Upper lobe of right lung (tissue), 1 donor: ENCODE results near the gene ARHGAP6. TPM values are rescaled to one million over a fixed set of nuclear protein-coding genes. Genes with fewer than 3 reads are reported as not detected.
A peak's percentile ranks its signal among the peaks of the same experiment; 100 is the strongest.

Source experiments
- ATAC-seq: fragments of 200-7000 bp; cut with Tn5 transposase; one replicate; pipeline ENCODE4 v1.9.1; 2020; ENCODE audit warnings: mild to moderate bottlenecking, moderate library complexity
- DNase-seq: peaks from one replicate; pipeline ENCODE4 v3.0.0-alpha.2; 2020
- H3K27ac ChIP-seq: fragments of 200-600 bp; one replicate; pipeline ENCODE4 v1.8.0; 2022
- H3K27me3 ChIP-seq: fragments of 200-600 bp; one replicate; pipeline ENCODE4 v1.8.0; 2022; ENCODE audit warnings: mild to moderate bottlenecking
- H3K36me3 ChIP-seq: fragments of 200-600 bp; one replicate; pipeline ENCODE4 v1.8.0; 2022
- H3K4me1 ChIP-seq: fragments of 200-600 bp; one replicate; pipeline ENCODE4 v1.8.0; 2022
- H3K4me3 ChIP-seq: fragments of 200-600 bp; one replicate; pipeline ENCODE4 v1.8.0; 2022; ENCODE audit warnings: mild to moderate bottlenecking
- H3K9me3 ChIP-seq: fragments of 200-600 bp; one replicate; pipeline ENCODE4 v1.8.0; 2022
- intact Hi-C: fragments of 100-400 bp; cut with DNase I; formaldehyde crosslinking; loops from one replicate; pipeline ENCODE4 v1.11.0; 2022
- total RNA-seq: library from RNA; stranded (reverse); fragmentation: NEBNext Ultra II Directional; extraction: Animal tissue kit (Norgen Biotek cat#: 25700); gene quantifications from one replicate; pipeline ENCODE4 v1.2.1, GENCODE V29; 2021
- TF ChIP-seq, protein P1 (sequence below): fragments of 200-600 bp; IDR thresholded peaks from one replicate; pipeline ENCODE4 v1.8.0; 2022; ENCODE audit warnings: antibody characterized with exemption
- donor health status: DM: no; HTN: yes; CAD: no; lungs with severe emphysema.

ARHGAP6 gene
- total RNA-seq, 1 donor from 2014 or later, result 17.1 TPM

DNA sequence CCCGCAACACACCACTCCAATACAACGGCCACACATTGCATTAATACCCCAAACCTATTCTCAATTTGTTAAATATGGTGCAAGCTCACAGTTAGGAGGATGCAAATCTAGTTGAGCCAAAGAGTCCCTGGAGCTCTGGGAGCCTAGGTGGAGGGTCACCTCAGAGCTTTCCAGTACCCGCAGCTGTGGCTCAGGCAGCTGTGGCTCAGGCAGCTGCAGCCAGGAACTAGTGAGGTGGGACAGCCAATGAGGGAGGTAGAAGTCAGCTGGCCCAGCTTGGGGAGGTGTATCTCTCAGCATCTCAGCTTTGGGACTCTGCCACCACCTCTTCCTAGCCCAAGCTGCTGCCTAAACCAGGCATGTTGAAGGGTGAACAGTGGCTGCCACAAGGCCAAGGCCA, 36.7 kb upstream of the ARHGAP6 start:
- intact Hi-C loops, result no loop called here
- ATAC-seq (no peak), DNase-seq (no peak)

DNA sequence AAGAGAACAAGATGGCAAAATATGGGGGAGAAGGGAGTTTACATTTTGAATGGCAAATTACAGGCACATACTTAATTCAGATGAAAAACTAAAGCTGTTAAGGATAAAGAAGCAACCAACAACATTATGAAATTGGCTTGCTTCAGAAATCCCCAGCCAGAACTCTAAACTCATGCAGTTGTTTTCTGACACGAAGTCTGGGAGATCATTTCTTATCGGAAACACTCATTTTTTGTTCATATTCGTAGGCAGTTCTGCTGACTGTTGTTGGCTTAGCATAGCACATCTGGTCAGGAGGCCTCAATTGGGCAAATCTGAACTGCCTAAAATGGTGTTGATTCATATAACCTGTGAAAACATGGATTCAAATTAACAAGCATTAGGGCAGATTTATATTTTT, 33.0 kb upstream of the ARHGAP6 start:
- Histone ChIP-seq H3K4me3 (no peak overlapping the region), H3K27me3 (no peaks in the 10 kb centered on the region), H3K4me1 (no peaks in the 10 kb centered on the region), H3K27ac (no peak overlapping the region), H3K36me3 (no peaks in the 10 kb centered on the region), H3K9me3 (no peaks in the 10 kb centered on the region)
- ATAC-seq, result no peak
- TF ChIP-seq, protein P1, sequence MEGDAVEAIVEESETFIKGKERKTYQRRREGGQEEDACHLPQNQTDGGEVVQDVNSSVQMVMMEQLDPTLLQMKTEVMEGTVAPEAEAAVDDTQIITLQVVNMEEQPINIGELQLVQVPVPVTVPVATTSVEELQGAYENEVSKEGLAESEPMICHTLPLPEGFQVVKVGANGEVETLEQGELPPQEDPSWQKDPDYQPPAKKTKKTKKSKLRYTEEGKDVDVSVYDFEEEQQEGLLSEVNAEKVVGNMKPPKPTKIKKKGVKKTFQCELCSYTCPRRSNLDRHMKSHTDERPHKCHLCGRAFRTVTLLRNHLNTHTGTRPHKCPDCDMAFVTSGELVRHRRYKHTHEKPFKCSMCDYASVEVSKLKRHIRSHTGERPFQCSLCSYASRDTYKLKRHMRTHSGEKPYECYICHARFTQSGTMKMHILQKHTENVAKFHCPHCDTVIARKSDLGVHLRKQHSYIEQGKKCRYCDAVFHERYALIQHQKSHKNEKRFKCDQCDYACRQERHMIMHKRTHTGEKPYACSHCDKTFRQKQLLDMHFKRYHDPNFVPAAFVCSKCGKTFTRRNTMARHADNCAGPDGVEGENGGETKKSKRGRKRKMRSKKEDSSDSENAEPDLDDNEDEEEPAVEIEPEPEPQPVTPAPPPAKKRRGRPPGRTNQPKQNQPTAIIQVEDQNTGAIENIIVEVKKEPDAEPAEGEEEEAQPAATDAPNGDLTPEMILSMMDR, result no peak
- DNase-seq, result no peak
- intact Hi-C loops, result no loop called here

More for the DNA sequence above, 36.7 kb upstream of the ARHGAP6 start:
- no peak overlapping the region for H3K27ac ChIP-seq
- TF ChIP-seq, protein P1, result no peak
- no peaks in the 10 kb centered on the region for H3K36me3 ChIP-seq
- no peaks in the 10 kb centered on the region for H3K4me1 ChIP-seq
- no peak overlapping the region for H3K4me3 ChIP-seq
- H3K27me3 ChIP-seq, result no peaks in the 10 kb centered on the region
- H3K9me3 ChIP-seq, result no peaks in the 10 kb centered on the region

- ATAC-seq, result no peak
- intact Hi-C loops, result no loop called here
- Histone ChIP-seq H3K9me3 (no peaks in the 10 kb centered on the region), H3K27me3 (no peaks in the 10 kb centered on the region), H3K4me1 (no peaks in the 10 kb centered on the region), H3K36me3 (no peaks in the 10 kb centered on the region), H3K4me3 (no peak overlapping the region), H3K27ac (no peak overlapping the region)
- DNase-seq, result no peak
- TF ChIP-seq, protein P1, result no peak
Observed at GRCh38 chrX:11688201-11688600, 22.5 kb upstream of the ARHGAP6 start.

DNA sequence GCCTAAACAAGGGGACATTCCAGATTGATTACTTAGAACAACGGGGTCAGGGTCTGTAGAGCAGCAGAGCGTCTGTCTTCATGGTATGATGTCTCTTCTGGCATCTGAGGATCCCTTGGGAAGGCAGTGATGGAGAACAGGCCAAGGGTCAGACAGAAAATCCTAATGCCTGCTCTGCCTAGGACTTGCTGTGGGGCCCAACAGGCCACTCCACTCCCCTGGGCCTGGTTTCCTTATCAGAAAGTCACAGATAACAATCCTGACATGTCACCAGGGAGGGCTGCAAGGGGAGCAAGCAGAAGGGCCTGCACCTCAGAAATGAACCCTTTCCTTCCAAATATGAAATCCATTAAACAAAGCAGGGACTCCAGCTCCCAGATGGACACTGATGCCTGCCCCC, 21.4 kb upstream of the ARHGAP6 start:
- TF ChIP-seq, protein P1, result no peak
- H3K9me3 ChIP-seq, result no peaks in the 10 kb centered on the region
- DNase-seq (no peak), ATAC-seq (no peak)
- intact Hi-C loops, result no loop called here
- H3K27me3 ChIP-seq, result no peaks in the 10 kb centered on the region
- no peaks in the 10 kb centered on the region for H3K36me3 ChIP-seq
- H3K4me1 ChIP-seq, result no peaks in the 10 kb centered on the region
- H3K27ac ChIP-seq, result no peak overlapping the region
- H3K4me3 ChIP-seq, result no peak overlapping the region

DNA sequence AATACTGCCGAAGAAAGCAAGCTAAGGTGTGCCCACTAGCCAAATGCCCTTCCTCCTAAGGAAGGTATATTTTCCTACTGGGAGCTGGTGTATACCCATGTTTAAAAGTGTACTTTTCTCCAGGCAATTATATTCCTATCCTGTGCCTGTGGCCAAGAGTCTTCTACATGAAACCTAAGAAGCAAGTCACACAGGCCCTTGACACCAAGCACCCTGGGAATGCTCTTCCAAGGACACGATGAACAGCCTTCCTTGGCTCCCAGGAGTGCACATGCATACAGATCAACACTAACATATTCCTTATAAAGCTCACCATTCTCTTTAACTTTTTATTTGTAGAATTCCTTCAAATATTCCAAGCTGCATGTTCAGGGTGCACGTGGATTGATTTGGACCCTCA, 17.3 kb upstream of the ARHGAP6 start:
- Histone ChIP-seq H3K27ac (no peak overlapping the region), H3K4me3 (no peak overlapping the region), H3K9me3 (no peaks in the 10 kb centered on the region), H3K36me3 (no peaks in the 10 kb centered on the region), H3K27me3 (no peaks in the 10 kb centered on the region), H3K4me1 (no peaks in the 10 kb centered on the region)
- ATAC-seq (no peak), DNase-seq (no peak)
- intact Hi-C loops, result no loop called here
- TF ChIP-seq, protein P1, result no peak

DNA sequence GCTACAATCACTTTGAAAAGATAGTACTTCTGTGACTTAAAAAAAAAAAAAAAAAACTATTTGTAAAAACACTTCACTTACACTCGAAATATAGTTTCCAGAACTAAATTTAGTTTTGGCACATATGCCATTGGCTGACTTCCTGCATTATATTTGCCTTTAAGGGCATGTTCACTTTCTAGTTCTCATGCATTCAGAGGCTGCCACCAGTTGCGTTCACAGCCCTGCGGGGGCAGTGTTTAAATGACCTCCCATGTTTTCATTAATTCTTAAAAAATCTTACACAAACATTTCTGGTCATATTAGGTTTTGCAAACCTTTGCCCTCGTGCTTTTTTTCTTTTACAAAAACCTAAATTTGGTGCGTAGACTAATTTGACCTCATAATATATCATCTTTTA, 12.4 kb upstream of the ARHGAP6 start:
- ATAC-seq, result no peak
- H3K4me3 ChIP-seq, result no peak overlapping the region
- no peaks in the 10 kb centered on the region for H3K27me3 ChIP-seq
- TF ChIP-seq, protein P1, result peak; percentile 19
- intact Hi-C loops, result no loop called here
- no peaks in the 10 kb centered on the region for H3K36me3 ChIP-seq
- no peak overlapping the region for H3K27ac ChIP-seq
- DNase-seq, result no peak
- H3K9me3 ChIP-seq, result no peaks in the 10 kb centered on the region
- H3K4me1 ChIP-seq, result no peaks in the 10 kb centered on the region
